ENCODE results near the gene TMEM60.
A peak's percentile ranks its signal among the peaks of the same experiment; 100 is the strongest.

Gene TMEM60

DNA sequence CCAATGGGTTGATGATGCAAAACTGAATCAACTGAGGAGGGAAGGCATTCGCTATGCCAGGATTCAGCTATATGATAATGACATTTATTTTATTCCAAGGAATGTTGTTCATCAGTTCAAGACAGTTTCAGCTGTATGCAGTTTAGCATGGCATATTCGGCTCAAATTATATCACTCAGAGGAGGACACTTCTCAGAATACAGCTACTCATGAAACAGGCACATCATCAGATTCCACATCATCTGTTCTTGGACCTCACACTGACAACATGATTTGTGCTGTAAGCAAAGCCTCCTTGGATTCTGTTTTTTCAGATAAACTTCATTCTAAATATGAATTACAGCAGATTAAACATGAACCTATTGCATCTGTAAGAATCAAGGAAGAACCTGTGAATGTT is 19.7 kb downstream of the TMEM60 start:
- DNase-seq (ENCODE audit: extremely low read depth in 1 of 2, low read depth in 1 of 2): no peak

GRCh38 chr7:77771901-77772300 is 26.3 kb downstream of the TMEM60 start:
- no peak for DNase-seq (ENCODE audit: extremely low read depth in 1 of 2, low read depth in 1 of 2)

DNA sequence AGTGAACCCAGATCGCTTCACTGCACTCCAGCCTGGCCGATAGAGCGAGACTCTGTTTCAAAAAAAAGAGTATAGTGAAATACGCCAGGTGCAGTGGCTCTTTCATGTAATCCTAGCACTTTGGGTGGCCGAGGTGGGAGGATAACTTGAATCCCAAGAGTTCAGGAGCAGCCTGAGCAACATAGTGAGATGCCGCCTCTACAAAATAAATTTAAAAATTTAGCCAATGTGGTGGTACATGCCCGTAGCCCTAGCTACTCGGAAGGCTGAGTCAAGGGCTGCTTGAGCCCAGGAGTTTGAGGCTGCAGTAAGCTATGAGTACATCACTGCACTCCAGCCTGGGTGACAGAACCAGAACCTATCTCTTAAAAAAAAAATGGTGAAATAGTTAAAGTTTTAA is 27.9 kb downstream of the TMEM60 start:
- no peak for DNase-seq (ENCODE audit: extremely low read depth in 1 of 2, low read depth in 1 of 2)

DNA sequence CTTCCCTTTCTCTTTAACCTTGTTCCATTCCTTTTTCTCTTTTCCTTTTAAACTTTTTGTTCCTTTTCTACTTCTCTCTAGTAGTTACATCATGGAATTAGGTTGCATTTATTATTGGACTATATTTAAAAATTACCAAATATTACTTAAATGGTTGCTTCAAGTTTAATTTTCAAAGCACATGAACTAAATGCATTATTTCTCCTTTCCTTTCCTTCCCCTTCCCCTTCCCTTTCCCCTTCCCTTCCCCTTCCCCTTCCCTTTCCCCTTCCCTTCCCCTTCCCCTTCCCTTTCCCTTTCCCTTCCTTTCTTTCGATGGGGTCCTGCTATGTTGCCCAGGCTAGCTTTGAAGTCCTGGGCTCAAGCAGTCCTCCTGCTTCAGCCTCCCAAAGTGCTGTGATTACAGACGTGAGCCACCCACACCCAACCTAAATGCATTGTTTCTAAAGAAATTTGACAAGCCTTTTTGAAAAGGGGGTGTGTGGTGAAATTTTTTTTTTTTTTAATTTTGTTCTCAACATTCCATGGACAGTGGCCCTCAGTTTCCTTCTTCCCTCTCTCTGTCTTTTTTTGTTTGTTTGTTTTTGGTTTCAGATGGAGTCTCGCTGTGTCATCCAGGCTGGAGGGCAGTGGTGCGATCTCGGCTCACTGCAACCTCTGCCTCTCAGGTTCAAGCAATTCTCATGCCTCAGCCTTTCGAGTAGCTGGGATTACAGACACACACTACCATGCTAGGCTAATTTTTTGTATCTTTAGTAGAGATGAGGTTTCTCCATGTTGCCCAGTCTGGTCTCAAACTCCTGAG is 31.2 kb downstream of the TMEM60 start:
- no peak for DNase-seq (ENCODE audit: extremely low read depth in 1 of 2, low read depth in 1 of 2)

GRCh38 chr7:77765906-77766800 is 32.1 kb downstream of the TMEM60 start:
- DNase-seq (ENCODE audit: extremely low read depth in 1 of 2, low read depth in 1 of 2): no peak

GRCh38 chr7:77765481-77765880 is 32.8 kb downstream of the TMEM60 start:
- DNase-seq (ENCODE audit: extremely low read depth in 1 of 2, low read depth in 1 of 2): no peak

DNA sequence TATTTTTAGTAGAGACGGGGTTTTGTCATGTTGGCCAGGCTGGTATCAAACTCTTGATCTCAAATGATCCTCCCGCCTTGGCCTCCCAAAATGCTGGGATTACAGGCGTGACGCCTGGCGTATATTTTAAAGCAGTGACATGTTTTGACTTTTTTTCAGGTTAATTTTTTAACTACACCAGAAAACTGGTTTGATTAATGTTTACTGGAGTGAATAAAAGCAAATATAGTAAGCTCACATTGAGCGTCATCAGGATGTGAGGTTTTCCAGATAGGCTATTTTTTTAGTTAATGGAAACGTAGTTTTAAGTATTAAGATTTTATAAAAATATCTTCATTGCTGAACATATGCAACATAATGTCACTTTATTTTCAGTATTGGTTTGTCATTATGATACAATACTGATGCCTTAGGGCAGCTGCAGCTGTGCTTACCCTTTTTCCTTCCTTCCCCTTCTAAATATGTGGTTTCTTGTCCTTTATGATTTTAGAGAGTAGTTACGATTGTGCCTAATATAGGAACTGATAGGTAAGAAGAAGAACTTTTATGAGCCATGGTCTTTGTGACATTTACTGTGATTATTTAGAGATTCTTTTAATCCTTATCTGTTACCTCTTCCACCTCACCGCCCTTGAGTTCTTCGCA is 37.3 kb downstream of the TMEM60 start:
- no peak for DNase-seq (ENCODE audit: extremely low read depth in 1 of 2, low read depth in 1 of 2)

DNA sequence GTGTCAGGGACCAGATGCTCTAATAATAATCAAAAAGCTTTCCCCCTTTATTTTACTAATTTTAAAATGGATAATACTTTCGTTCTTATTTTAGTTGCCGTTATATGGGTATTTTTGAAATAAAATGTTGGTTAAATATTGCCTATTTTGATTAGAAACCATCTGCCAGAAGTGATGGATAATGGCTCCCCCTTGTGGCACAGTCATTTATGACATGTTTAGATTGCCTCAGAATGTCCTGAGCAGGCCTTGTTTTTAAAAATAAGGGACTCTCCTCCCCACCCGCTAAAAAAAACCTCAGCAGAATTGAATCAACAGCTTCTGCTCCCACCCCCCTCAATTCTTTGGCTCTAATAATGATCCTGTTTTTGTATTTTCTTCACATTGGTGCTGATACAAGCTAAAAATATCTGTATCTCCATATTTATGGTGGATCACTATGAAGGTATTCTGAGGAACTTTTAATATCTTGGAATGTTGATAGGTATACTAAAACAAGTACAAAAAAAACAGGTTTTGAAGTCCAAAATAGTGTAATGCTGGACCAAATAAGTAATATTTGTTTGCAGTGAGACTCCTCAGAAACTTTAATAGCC is 38.8 kb downstream of the TMEM60 start:
- peak; percentile 5 to 40 for DNase-seq (ENCODE audit: extremely low read depth in 1 of 2, low read depth in 1 of 2)

DNA sequence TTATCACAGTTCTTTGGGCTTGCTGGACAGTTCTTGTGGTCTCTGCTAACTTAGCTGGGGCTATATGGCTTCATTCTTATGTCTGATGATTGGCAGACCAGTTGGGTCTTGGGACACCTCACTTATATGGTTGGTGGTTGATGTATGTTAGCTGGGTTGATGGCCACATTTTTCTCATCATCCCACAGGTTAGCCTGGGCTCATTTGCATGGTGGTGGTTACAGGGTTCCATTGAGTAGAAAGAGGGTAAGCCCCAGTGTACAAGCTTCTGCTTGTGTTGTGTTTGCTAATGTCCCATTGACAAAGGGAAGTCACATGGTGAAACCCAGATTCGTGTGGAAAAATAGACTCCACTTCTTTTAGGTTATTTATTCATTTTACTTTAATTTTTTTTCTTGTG is 40.6 kb downstream of the TMEM60 start:
- DNase-seq (ENCODE audit: extremely low read depth in 1 of 2, low read depth in 1 of 2): no peak

GRCh38 chr7:77753173-77753572 is 45.1 kb downstream of the TMEM60 start:
- DNase-seq (ENCODE audit: extremely low read depth in 1 of 2, low read depth in 1 of 2): no peak

- no peak for DNase-seq (ENCODE audit: extremely low read depth in 1 of 2, low read depth in 1 of 2)
These were observed 46.2 kb downstream of the TMEM60 start for GRCh38 chr7:77752016-77752415.

- no peak for DNase-seq (ENCODE audit: extremely low read depth in 1 of 2, low read depth in 1 of 2)
These were observed 50.5 kb downstream of the TMEM60 start for GRCh38 chr7:77747718-77748117.

GRCh38 chr7:77747178-77747577 is 51.1 kb downstream of the TMEM60 start:
- DNase-seq (ENCODE audit: extremely low read depth in 1 of 2, low read depth in 1 of 2): no peak

DNA sequence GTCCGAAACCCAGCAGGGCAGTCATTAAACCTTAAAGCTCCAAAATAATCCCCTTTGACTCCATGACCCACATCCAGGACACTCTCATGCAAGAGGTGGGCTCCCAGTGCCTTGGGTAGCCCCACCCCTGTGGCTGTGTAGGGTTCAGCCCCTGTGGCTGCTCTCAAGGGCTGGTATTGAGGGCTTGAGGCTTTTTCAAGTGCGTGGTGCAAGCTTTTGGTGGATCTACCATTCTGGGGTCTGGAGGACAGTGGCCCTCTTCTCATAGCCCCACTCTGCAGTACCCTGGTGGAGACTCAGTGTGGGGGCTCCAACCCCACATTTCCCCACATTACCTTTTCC is 51.4 kb downstream of the TMEM60 start:
- no peak for DNase-seq (ENCODE audit: extremely low read depth in 1 of 2, low read depth in 1 of 2)

DNA sequence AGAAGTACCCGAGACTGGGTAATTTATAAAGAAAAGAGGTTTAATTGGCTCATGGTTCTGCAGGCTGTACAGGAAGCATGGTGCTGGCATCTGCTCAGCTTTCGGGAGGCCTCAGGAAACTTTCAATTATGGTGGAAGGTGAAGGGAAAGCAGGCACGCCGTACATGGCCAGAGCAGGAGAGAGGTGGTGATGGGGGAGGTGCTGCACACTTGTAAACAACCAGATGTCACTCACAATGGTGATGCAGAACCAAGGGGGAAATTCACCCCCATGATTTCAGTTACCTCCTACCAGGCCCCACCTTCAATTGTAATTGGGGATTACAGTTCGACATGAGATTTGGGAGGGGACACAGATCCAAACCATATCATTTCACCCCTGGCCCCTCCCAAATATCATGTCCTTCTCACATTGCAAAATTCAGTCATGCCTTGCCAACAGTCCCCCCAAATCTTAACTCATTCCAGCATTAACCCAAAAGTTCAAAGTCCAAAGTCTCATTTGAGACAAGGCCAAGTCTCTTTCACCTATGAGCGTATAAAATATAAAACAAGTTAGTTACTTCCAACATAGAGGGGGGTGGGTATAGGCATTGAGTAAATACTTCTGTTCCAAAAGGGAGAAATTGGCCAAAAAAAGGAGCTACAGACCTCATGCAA is 51.9 kb downstream of the TMEM60 start:
- DNase-seq (ENCODE audit: extremely low read depth in 1 of 2, low read depth in 1 of 2): no peak

GRCh38 chr7:77745746-77746145 is 52.5 kb downstream of the TMEM60 start:
- no peak for DNase-seq (ENCODE audit: extremely low read depth in 1 of 2, low read depth in 1 of 2)
